SK-N-SH (cell line): Measurements from ENCODE around the gene OST4.

Experiments
- CHD2 ChIP-seq: fragments of 150-350 bp; IDR thresholded peaks from 2 replicates; pipeline ENCODE4 v1.6.1; 2018; ENCODE audit warnings: low read length; ENCODE audit not compliant: partially characterized antibody
- FOSL2 ChIP-seq: IDR thresholded peaks from 2 replicates; pipeline ENCODE4 v1.4.0; 2012; ENCODE audit warnings: low read depth, mild to moderate bottlenecking, moderate library complexity, borderline replicate concordance
- GATA2 ChIP-seq: sonication (generic); formaldehyde crosslinking; IDR thresholded peaks from 2 replicates; pipeline ENCODE4 v1.5.0; 2020; ENCODE audit warnings: mild to moderate bottlenecking, missing genetic modification reagents
- JUND ChIP-seq: IDR thresholded peaks from 2 replicates; pipeline ENCODE4 v1.4.0; 2012
- MEF2A ChIP-seq: IDR thresholded peaks from 2 replicates; pipeline ENCODE4 v1.4.0; 2012; ENCODE audit warnings: low read depth, borderline replicate concordance
- MXI1 ChIP-seq: IDR thresholded peaks from 2 replicates; pipeline ENCODE4 v1.6.1; 2012; ENCODE audit warnings: mild to moderate bottlenecking, low read depth, low read length, improper control_type of control experiment
- POLR2AphosphoS5 ChIP-seq: IDR thresholded peaks from 2 replicates; pipeline ENCODE4 v1.6.1; 2012; ENCODE audit warnings: low read depth, low read length
- RFX5 ChIP-seq: IDR thresholded peaks from 2 replicates; pipeline ENCODE4 v1.6.1; 2012; ENCODE audit warnings: mild to moderate bottlenecking, improper control_type of control experiment, low read length
- SIN3A ChIP-seq: IDR thresholded peaks from 2 replicates; pipeline ENCODE4 v1.6.1; 2012; ENCODE audit warnings: low read depth, mild to moderate bottlenecking, low read length, moderate library complexity, borderline replicate concordance
- TAF1 ChIP-seq: IDR thresholded peaks from 2 replicates; pipeline ENCODE4 v1.6.1; 2012; ENCODE audit warnings: low read depth, mild to moderate bottlenecking, low read length, moderate library complexity, borderline replicate concordance
- TF ChIP-seq, protein P1 (sequence below): fragments of 150-350 bp; IDR thresholded peaks from 2 replicates; pipeline ENCODE4 v1.6.1; 2017; ENCODE audit warnings: antibody characterized with exemption, low read length, low read depth, borderline replicate concordance
- TF ChIP-seq, protein P2 (sequence below): IDR thresholded peaks from 2 replicates; pipeline ENCODE4 v1.4.0; 2012; ENCODE audit warnings: low read depth
- TF ChIP-seq, protein P3 (sequence below): fragments of 200-600 bp; sonication (generic); IDR thresholded peaks from 2 replicates; pipeline ENCODE4 v1.6.1; 2017; ENCODE audit warnings: antibody characterized with exemption, mild to moderate bottlenecking, moderate library complexity
- TF ChIP-seq, protein P4 (sequence below): IDR thresholded peaks from 2 replicates; pipeline ENCODE4 v1.6.1; 2012; ENCODE audit warnings: mild to moderate bottlenecking, low read depth, low read length, moderate library complexity

DNA sequence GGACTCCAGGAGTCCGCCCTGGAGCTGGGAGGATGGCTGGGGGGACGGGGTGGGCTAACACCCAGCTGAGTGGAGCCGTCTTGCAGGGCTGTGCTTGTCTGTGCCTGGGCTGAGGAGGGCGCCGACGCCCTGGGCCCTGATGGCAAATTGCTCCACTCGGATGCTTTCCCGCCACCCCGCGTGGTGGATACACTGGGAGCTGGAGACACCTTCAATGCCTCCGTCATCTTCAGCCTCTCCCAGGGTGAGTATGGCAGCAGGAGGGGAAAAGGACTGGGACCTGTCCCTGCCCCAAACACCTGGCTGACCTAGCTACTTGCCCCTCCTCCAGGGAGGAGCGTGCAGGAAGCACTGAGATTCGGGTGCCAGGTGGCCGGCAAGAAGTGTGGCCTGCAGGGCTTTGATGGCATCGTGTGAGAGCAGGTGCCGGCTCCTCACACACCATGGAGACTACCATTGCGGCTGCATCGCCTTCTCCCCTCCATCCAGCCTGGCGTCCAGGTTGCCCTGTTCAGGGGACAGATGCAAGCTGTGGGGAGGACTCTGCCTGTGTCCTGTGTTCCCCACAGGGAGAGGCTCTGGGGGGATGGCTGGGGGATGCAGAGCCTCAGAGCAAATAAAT lies 28.0 kb upstream of the OST4 start:
- TF ChIP-seq, protein P1, sequence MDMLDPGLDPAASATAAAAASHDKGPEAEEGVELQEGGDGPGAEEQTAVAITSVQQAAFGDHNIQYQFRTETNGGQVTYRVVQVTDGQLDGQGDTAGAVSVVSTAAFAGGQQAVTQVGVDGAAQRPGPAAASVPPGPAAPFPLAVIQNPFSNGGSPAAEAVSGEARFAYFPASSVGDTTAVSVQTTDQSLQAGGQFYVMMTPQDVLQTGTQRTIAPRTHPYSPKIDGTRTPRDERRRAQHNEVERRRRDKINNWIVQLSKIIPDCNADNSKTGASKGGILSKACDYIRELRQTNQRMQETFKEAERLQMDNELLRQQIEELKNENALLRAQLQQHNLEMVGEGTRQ: no peak
- TF ChIP-seq POLR2AphosphoS5 (no peak), SIN3A (no peak), JUND (no peak), GATA2 (CRISPR knock-in tag) (no peak), TAF1 (no peak), RFX5 (no peak), CHD2 (no peak), MXI1 (no peak), FOSL2 (no peak), MEF2A (no peak)
- TF ChIP-seq, protein P2, sequence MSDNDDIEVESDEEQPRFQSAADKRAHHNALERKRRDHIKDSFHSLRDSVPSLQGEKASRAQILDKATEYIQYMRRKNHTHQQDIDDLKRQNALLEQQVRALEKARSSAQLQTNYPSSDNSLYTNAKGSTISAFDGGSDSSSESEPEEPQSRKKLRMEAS: no peak
- TF ChIP-seq, protein P3, sequence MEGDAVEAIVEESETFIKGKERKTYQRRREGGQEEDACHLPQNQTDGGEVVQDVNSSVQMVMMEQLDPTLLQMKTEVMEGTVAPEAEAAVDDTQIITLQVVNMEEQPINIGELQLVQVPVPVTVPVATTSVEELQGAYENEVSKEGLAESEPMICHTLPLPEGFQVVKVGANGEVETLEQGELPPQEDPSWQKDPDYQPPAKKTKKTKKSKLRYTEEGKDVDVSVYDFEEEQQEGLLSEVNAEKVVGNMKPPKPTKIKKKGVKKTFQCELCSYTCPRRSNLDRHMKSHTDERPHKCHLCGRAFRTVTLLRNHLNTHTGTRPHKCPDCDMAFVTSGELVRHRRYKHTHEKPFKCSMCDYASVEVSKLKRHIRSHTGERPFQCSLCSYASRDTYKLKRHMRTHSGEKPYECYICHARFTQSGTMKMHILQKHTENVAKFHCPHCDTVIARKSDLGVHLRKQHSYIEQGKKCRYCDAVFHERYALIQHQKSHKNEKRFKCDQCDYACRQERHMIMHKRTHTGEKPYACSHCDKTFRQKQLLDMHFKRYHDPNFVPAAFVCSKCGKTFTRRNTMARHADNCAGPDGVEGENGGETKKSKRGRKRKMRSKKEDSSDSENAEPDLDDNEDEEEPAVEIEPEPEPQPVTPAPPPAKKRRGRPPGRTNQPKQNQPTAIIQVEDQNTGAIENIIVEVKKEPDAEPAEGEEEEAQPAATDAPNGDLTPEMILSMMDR: no peak
- TF ChIP-seq, protein P4, sequence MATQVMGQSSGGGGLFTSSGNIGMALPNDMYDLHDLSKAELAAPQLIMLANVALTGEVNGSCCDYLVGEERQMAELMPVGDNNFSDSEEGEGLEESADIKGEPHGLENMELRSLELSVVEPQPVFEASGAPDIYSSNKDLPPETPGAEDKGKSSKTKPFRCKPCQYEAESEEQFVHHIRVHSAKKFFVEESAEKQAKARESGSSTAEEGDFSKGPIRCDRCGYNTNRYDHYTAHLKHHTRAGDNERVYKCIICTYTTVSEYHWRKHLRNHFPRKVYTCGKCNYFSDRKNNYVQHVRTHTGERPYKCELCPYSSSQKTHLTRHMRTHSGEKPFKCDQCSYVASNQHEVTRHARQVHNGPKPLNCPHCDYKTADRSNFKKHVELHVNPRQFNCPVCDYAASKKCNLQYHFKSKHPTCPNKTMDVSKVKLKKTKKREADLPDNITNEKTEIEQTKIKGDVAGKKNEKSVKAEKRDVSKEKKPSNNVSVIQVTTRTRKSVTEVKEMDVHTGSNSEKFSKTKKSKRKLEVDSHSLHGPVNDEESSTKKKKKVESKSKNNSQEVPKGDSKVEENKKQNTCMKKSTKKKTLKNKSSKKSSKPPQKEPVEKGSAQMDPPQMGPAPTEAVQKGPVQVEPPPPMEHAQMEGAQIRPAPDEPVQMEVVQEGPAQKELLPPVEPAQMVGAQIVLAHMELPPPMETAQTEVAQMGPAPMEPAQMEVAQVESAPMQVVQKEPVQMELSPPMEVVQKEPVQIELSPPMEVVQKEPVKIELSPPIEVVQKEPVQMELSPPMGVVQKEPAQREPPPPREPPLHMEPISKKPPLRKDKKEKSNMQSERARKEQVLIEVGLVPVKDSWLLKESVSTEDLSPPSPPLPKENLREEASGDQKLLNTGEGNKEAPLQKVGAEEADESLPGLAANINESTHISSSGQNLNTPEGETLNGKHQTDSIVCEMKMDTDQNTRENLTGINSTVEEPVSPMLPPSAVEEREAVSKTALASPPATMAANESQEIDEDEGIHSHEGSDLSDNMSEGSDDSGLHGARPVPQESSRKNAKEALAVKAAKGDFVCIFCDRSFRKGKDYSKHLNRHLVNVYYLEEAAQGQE: no peak
